Stimulated activated CD4-positive, alpha-beta T cell treated with anti-CD3 and anti-CD28 coated beads, Interleukin-1b, Interleukin-23, amount 100 ng/mL, for 24 hours (primary cell): Measurements from ENCODE around the gene CFAP251.

Experiments used
- DNase-seq, 4 experiments: peaks; one replicate each; pipeline ENCODE4 v3.0.0-alpha.2; 2020; ENCODE audit warnings: low read depth in 4 of 4, low spot score in 1 of 4

CFAP251 gene

GRCh38 chr12:122001466-122002209, 83.2 kb downstream of the CFAP251 start:
- DNase-seq: no peak

- DNase-seq: no peak
Observed at GRCh38 chr12:122003651-122004611, 85.5 kb downstream of the CFAP251 start.

GRCh38 chr12:122004633-122005071, 86.3 kb downstream of the CFAP251 start:
- no peak for DNase-seq

- no peak for DNase-seq
Observed at GRCh38 chr12:122005252-122005776, 86.9 kb downstream of the CFAP251 start.

- no peak for DNase-seq
Observed at GRCh38 chr12:122006186-122006926, 88.0 kb downstream of the CFAP251 start.

GRCh38 chr12:122009741-122010140, 91.3 kb downstream of the CFAP251 start:
- DNase-seq: no peak

- no peak for DNase-seq
Observed at GRCh38 chr12:122012184-122012583, 93.8 kb downstream of the CFAP251 start.

- DNase-seq: no peak
Observed at GRCh38 chr12:122013136-122013535, 94.7 kb downstream of the CFAP251 start.

- DNase-seq: no peak
Observed at GRCh38 chr12:122013791-122014590, 95.6 kb downstream of the CFAP251 start.

- DNase-seq: no peak
Observed at GRCh38 chr12:122014781-122015180, 96.4 kb downstream of the CFAP251 start.

GRCh38 chr12:122018457-122018856, 100.1 kb downstream of the CFAP251 start:
- no peak for DNase-seq

GRCh38 chr12:122018937-122019336, 100.5 kb downstream of the CFAP251 start:
- DNase-seq: no peak

- DNase-seq: no peak
Observed at GRCh38 chr12:122020795-122021192, 102.4 kb downstream of the CFAP251 start.

GRCh38 chr12:122021193-122021821, 102.9 kb downstream of the CFAP251 start:
- DNase-seq: no peak

GRCh38 chr12:122021822-122022392, 103.5 kb downstream of the CFAP251 start, which contains the start of gene BCL7A:
Gene BCL7A (plus strand): TSS chr12:122021884. CDS start chr12:122022092, 208 bp downstream.
- peak in 2 of 4 experiments; percentile 37 to 51 for DNase-seq

- no peak for DNase-seq
Observed at GRCh38 chr12:122022393-122023338, 104.3 kb downstream of the CFAP251 start.

GRCh38 chr12:122023339-122024131, 105.1 kb downstream of the CFAP251 start:
- DNase-seq: no peak
